ENCODE measurements around the gene LEF1.

- TF ChIP-seq EZH2 (IDR thresholded peaks at IDR 0.05; ENCODE audit: low read depth) (no peak), CTCF (conservative IDR thresholded peaks at IDR 0.05) (no peak)
Measured at GRCh38 chr4:108048997-108049396, 119.7 kb downstream of the LEF1 start.
